IMR-90 (cell line): ENCODE data around the gene RHBDL1. TPM values are rescaled to one million over a fixed set of nuclear protein-coding genes. Genes with fewer than 3 reads are reported as not detected.

ENCODE experiments used
- ATAC-seq: fragments of 200-7000 bp; cut with Tn5 transposase; 2 replicates; pipeline ENCODE4 v1.9.1; 2020; ENCODE audit warnings: low read depth, mild to moderate bottlenecking, moderate library complexity
- BruUV-seq: library from RNA; stranded (reverse); fragments of 400-500 nt; replicated peaks from 2 replicates; lab custom pipeline; 2021; lab: Mats Ljungman, UMichigan
- CTCF ChIA-PET: fragments of 300-600 bp; formaldehyde crosslinking; extraction: SDS; loops from one replicate; lab custom pipeline; 2021; ENCODE audit warnings: antibody characterized with exemption; lab: Yijun Ruan, JAX
- POLR2A ChIA-PET: fragments of 300-600 bp; sonication (Branson Sonifier 250); formaldehyde crosslinking; loops from one replicate; lab custom pipeline; 2022; ENCODE audit warnings: antibody characterized with exemption; ENCODE audit not compliant: unreplicated experiment; lab: Charles Lee
- DNase-seq: peaks from one replicate; pipeline ENCODE4 v3.0.0; 2013
- H2AFZ ChIP-seq: replicated peaks from 2 replicates; pipeline ENCODE3; 2013; ENCODE audit warnings: low read length, mild to moderate bottlenecking; ENCODE audit not compliant: poor library complexity
- H2AK5ac ChIP-seq: 2 replicates; pipeline ENCODE4 v1.6.1; 2013; ENCODE audit warnings: low read depth, low read length, inconsistent platforms
- H2AK9ac ChIP-seq: replicated peaks from 2 replicates; pipeline ENCODE3; 2013; ENCODE audit warnings: mild to moderate bottlenecking, low read depth, low read length, moderate library complexity; ENCODE audit not compliant: poor library complexity
- H2BK120ac ChIP-seq: 2 replicates; pipeline ENCODE4 v1.6.1; 2013; ENCODE audit warnings: low read depth, low read length, inconsistent platforms
- H2BK15ac ChIP-seq: 3 replicates; pipeline ENCODE4 v1.6.1; 2013; ENCODE audit warnings: low read depth, low read length, inconsistent platforms
- H2BK20ac ChIP-seq: 2 replicates; pipeline ENCODE4 v1.6.1; 2013; ENCODE audit warnings: low read depth, mild to moderate bottlenecking, inconsistent platforms, low read length, moderate library complexity
- H2BK5ac ChIP-seq: 2 replicates; pipeline ENCODE4 v1.6.1; 2013; ENCODE audit warnings: mild to moderate bottlenecking, low read depth, low read length, inconsistent platforms; ENCODE audit not compliant: poor library complexity, severe bottlenecking
- H3K14ac ChIP-seq: replicated peaks from 2 replicates; pipeline ENCODE4 v1.6.1; 2013; ENCODE audit warnings: low read depth, low read length, inconsistent platforms
- H3K18ac ChIP-seq: 2 replicates; pipeline ENCODE4 v1.6.1; 2013; ENCODE audit warnings: low read depth, low read length, control low read depth
- H3K23ac ChIP-seq: 2 replicates; pipeline ENCODE4 v1.6.1; 2013; ENCODE audit warnings: low read depth, low read length, inconsistent platforms
- H3K27ac ChIP-seq: 2 replicates; pipeline ENCODE4 v1.5.1; 2013; ENCODE audit warnings: mild to moderate bottlenecking, control low read depth, low read length; ENCODE audit not compliant: insufficient read depth
- H3K27me3 ChIP-seq: 2 replicates; pipeline ENCODE4 v1.6.1; 2013; ENCODE audit warnings: low read length; ENCODE audit not compliant: control insufficient read depth, insufficient read depth
- H3K36me3 ChIP-seq: 2 replicates; pipeline ENCODE4 v1.6.1; 2013; ENCODE audit warnings: low read length, mixed read lengths; ENCODE audit not compliant: control insufficient read depth, insufficient read depth
- H3K4ac ChIP-seq: 2 replicates; pipeline ENCODE4 v1.6.1; 2013; ENCODE audit warnings: low read depth, low read length, inconsistent platforms
- H3K4me1 ChIP-seq: 2 replicates; pipeline ENCODE4 v1.6.1; 2013; ENCODE audit warnings: low read length, mixed read lengths; ENCODE audit not compliant: control insufficient read depth, insufficient read depth
- H3K4me2 ChIP-seq: 2 replicates; pipeline ENCODE4 v1.6.1; 2013; ENCODE audit warnings: low read depth, mild to moderate bottlenecking, control low read depth, low read length, moderate library complexity
- H3K4me3 ChIP-seq: 2 replicates; pipeline ENCODE4 v1.5.1; 2013; ENCODE audit warnings: low read depth, mild to moderate bottlenecking, control low read depth, low read length, moderate library complexity; ENCODE audit not compliant: insufficient read depth
- H3K56ac ChIP-seq: 2 replicates; pipeline ENCODE4 v1.6.1; 2013; ENCODE audit warnings: low read length, inconsistent platforms; ENCODE audit not compliant: insufficient read depth; ENCODE audit errors: extremely low read depth
- H3K79me1 ChIP-seq, 2 experiments: 2 replicates each; pipeline ENCODE4 v1.6.1; 2013; ENCODE audit warnings: low read length in 2 of 2, inconsistent platforms in 1 of 2, low read depth in 1 of 2
- H3K9ac ChIP-seq: 2 replicates; pipeline ENCODE4 v1.6.1; 2013; ENCODE audit warnings: low read depth, low read length, control low read depth
- H3K9me1 ChIP-seq: 2 replicates; pipeline ENCODE4 v1.6.1; 2013; ENCODE audit warnings: low read length, inconsistent platforms; ENCODE audit not compliant: insufficient read depth
- H3K9me3 ChIP-seq: 2 replicates; pipeline ENCODE4 v1.6.1; 2013; ENCODE audit warnings: low read length; ENCODE audit not compliant: control insufficient read depth, insufficient read depth
- H4K20me1 ChIP-seq: 2 replicates; pipeline ENCODE4 v1.6.1; 2013; ENCODE audit warnings: low read length, inconsistent platforms; ENCODE audit not compliant: insufficient read depth
- H4K5ac ChIP-seq: 2 replicates; pipeline ENCODE4 v1.6.1; 2013; ENCODE audit warnings: mild to moderate bottlenecking, low read depth, low read length, control low read depth
- H4K8ac ChIP-seq, 2 experiments: 2 replicates each; pipeline ENCODE4 v1.6.1; 2013; ENCODE audit warnings: low read depth in 2 of 2, low read length in 2 of 2, control low read depth in 1 of 2, inconsistent platforms in 1 of 2
- H4K91ac ChIP-seq: 2 replicates; pipeline ENCODE4 v1.6.1; 2013; ENCODE audit warnings: low read depth, low read length, inconsistent platforms; ENCODE audit not compliant: insufficient read depth
- BHLHE40 ChIP-seq: fragments of 150-350 bp; IDR thresholded peaks from 2 replicates; pipeline ENCODE4 v1.6.1; 2016; ENCODE audit warnings: mild to moderate bottlenecking, low read depth, low read length
- CEBPB ChIP-seq: IDR thresholded peaks from 2 replicates; pipeline ENCODE4 v1.6.1; 2012; ENCODE audit warnings: low read depth, low read length, improper control_type of control experiment
- CHD1 ChIP-seq: IDR thresholded peaks from 2 replicates; pipeline ENCODE4 v1.6.1; 2012; ENCODE audit warnings: low read depth, low read length, improper control_type of control experiment
- CTCF ChIP-seq: conservative IDR thresholded peaks from 2 replicates; pipeline ENCODE4 v1.5.1; 2012; ENCODE audit warnings: mild to moderate bottlenecking, low read depth, low read length, improper control_type of control experiment
- ELK1 ChIP-seq: fragments of 150-350 bp; IDR thresholded peaks from 2 replicates; pipeline ENCODE4 v1.6.1; 2016; ENCODE audit warnings: low read depth, mild to moderate bottlenecking, low read length, moderate library complexity, borderline replicate concordance
- FOS ChIP-seq: fragments of 150-350 bp; IDR thresholded peaks from 2 replicates; pipeline ENCODE4 v1.6.1; 2016; ENCODE audit warnings: low read depth, low read length
- MAFK ChIP-seq: IDR thresholded peaks from 2 replicates; pipeline ENCODE4 v1.6.1; 2012; ENCODE audit warnings: low read depth, low read length, improper control_type of control experiment
- MXI1 ChIP-seq: IDR thresholded peaks from 2 replicates; pipeline ENCODE4 v1.6.1; 2012; ENCODE audit warnings: low read depth, mild to moderate bottlenecking, low read length, moderate library complexity, borderline replicate concordance
- POLR2A ChIP-seq: IDR thresholded peaks from 2 replicates; pipeline ENCODE4 v1.6.1; 2012; ENCODE audit warnings: mild to moderate bottlenecking, low read depth, low read length
- RAD21 ChIP-seq: IDR thresholded peaks from 2 replicates; pipeline ENCODE4 v1.6.1; 2012; ENCODE audit warnings: low read length, improper control_type of control experiment
- RCOR1 ChIP-seq: IDR thresholded peaks from 2 replicates; pipeline ENCODE4 v1.6.1; 2012; ENCODE audit warnings: mild to moderate bottlenecking, low read length, improper control_type of control experiment; ENCODE audit not compliant: insufficient replicate concordance
- RFX5 ChIP-seq: IDR thresholded peaks from 2 replicates; pipeline ENCODE4 v1.8.0; 2012; ENCODE audit warnings: low read depth, mild to moderate bottlenecking, low read length, moderate library complexity
- SMC3 ChIP-seq: fragments of 150-350 bp; IDR thresholded peaks from 2 replicates; pipeline ENCODE4 v1.6.1; 2016; ENCODE audit warnings: low read depth, mild to moderate bottlenecking, antibody characterized with exemption, low read length, moderate library complexity
- USF2 ChIP-seq: fragments of 150-350 bp; IDR thresholded peaks from 2 replicates; pipeline ENCODE4 v1.6.1; 2017; ENCODE audit warnings: mild to moderate bottlenecking, antibody characterized with exemption, low read length, low read depth
- WGBS, 2 experiments: methylation state at CpG; one replicate each; pipeline versions ENCODE4 v1.1.5 to v1.1.7; 2013; ENCODE audit warnings: missing lambda C conversion rate in 2 of 2; ENCODE audit not compliant: insufficient read length in 1 of 2; ENCODE audit errors: extremely low coverage in 2 of 2; 5-methylcytosine and 5-hydroxymethylcytosine counted together
- dilution Hi-C: fragments of 300-500 bp; cut with HindIII; formaldehyde crosslinking; loops from one replicate; pipeline ENCODE4 v1.14.3; 2018; ENCODE audit warnings: low sequenced_read_pairs; ENCODE audit not compliant: unreplicated experiment
- in situ Hi-C: fragments of 300-500 bp; cut with MboI; formaldehyde crosslinking; loops from 3 replicates; pipeline ENCODE4 v1.14.3; 2019; ENCODE audit warnings: low sequenced_read_pairs, inconsistent platforms, mixed read lengths
- intact Hi-C: fragments of 100-400 bp; cut with micrococcal nuclease; formaldehyde crosslinking; loops from 2 replicates; pipeline ENCODE4 v1.10.0; 2022
- polyA plus RNA-seq, 3 experiments: library from polyadenylated mRNA; depleted of rRNA; stranded (reverse); fragments of >200 nt; gene quantifications; 2 replicates each; pipeline ENCODE4 v1.2.3, GENCODE V29; 2012; ENCODE audit warnings: low replicate concordance in 1 of 3
- total RNA-seq: library from RNA; depleted of rRNA; stranded (reverse); fragments of >200 nt; gene quantifications from 2 replicates; pipeline ENCODE4 v1.2.3, GENCODE V29; 2012

Gene RHBDL1
- total and polyA plus RNA-seq, 2 of the 4 experiments (the other 2 are of a cell fraction) = 0.72 to 4.1 TPM

- Histone ChIP-seq H3K79me1 (peaks cover 9 to 15% of the 10 kb centered on the region in 2 experiments; a peak in 3 of 4 replicates), H3K23ac (no peak overlapping the region), H4K91ac (no peak overlapping the region), H2BK15ac (no peak overlapping the region), H3K4me3 (no peak overlapping the region), H4K5ac (no peak overlapping the region), H3K14ac (no peak overlapping the region), H2AFZ (no peak overlapping the region), H3K4ac (no peak overlapping the region), H3K4me1 (peaks cover 12% of the 10 kb centered on the region), H3K27ac (no peak overlapping the region), H3K36me3 (no peaks in the 10 kb centered on the region), H3K27me3 (peaks cover 46% of the 10 kb centered on the region), H3K18ac (no peak overlapping the region), H4K8ac (no peak overlapping the region), H2BK20ac (no peak overlapping the region), H2BK120ac (no peak overlapping the region), H2BK5ac (no peak overlapping the region), H3K4me2 (no peak overlapping the region), H3K56ac (no peak overlapping the region), H4K20me1 (peaks cover 4% of the 10 kb centered on the region; the same call in 1 of the 2 replicates), H3K9me1 (peaks cover 11% of the 10 kb centered on the region), H2AK9ac (no peak overlapping the region), H2AK5ac (no peak overlapping the region), H3K9ac (no peak overlapping the region), H3K9me3 (no peaks in the 10 kb centered on the region; the same call in 1 of the 2 replicates)
- no peak for DNase-seq
- WGBS, 2 experiments = 73% methylated on average over 2 of the region's 22 CpGs; no CpG with 5 or more reads in 1 of the 2 experiments
- dilution Hi-C loops = no loop called here
- in situ Hi-C loops = no loop called here
- ATAC-seq = no peak
- intact Hi-C loops = no loop called here
- BruUV-seq = no TSS peak
- CTCF ChIA-PET = interaction anchor here (0.7 kb wide), 1 partner anchor 153 kb away, joined by 3 read pairs; no protein-coding TSS in a partner anchor
- POLR2A ChIA-PET = no interaction called here
- TF ChIP-seq CEBPB (no peak), MAFK (no peak), CTCF (no peak), RFX5 (no peak), POLR2A (no peak), MXI1 (no peak), BHLHE40 (no peak), RAD21 (no peak), ELK1 (no peak), USF2 (no peak), FOS (no peak), SMC3 (no peak), RCOR1 (no peak), CHD1 (no peak)
Observed at GRCh38 chr16:693364-693763, 17.9 kb downstream of the RHBDL1 start.
